Measurements from ENCODE around the gene FBXO48. TPM values are rescaled to one million over a fixed set of nuclear protein-coding genes. Genes with fewer than 3 reads are reported as not detected.

FBXO48 gene
- total RNA-seq, 1 donor from 2014 or later = 2.7 TPM

DNA sequence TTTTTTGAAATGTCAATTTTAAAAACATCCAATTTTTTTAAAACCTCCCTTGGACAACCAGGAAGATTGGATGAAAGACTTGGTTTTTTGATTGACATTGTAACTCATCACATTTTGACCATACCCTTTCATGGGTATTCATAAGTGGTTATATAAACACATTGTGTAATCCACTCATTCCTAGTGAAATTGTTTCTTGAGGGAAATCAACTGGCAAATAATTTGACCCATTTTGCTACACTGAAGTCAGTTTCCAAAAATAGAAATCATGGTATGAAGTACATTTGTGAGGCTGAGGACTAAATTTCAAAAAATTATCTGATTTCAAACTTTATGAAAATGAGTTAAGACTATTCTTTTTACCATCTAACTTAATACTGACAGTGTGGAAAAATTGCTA is 31.5 kb downstream of the FBXO48 start:
- no peak overlapping the region for H3K4me3 Mint-ChIP-seq

DNA sequence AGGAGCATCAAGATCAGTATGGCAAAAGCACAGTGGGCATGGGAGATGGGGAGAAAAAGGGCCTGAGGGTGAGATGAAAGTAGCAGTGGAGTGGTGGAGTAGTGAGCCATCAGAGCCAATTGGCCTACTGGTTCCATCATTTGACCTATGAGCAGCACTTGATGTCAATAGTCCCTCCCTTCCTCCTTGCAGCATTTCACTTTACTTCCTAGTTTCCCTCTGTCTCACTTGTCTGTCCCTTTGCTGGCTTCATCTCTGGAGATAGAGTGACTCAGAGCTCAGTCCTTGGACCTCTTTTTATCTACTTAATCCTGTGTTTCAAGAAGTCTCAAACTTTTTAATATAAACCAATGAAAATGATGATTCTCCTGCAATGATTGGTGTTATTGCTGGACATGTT is 32.1 kb downstream of the FBXO48 start:
- no peak for DNase-seq (ENCODE audit: low spot score)
- H3K27ac ChIP-seq = no peak overlapping the region
- no peaks in the 10 kb centered on the region for H3K36me3 Mint-ChIP-seq

More for the DNA sequence above, 31.5 kb downstream of the FBXO48 start:
- Histone ChIP-seq H3K9me3 (ENCODE audit: low read depth) (no peaks in the 10 kb centered on the region), H3K27ac (no peak overlapping the region), H3K27me3 (no peaks in the 10 kb centered on the region), H2AFZ (replicated peaks) (no peak overlapping the region), H3K36me3 (no peaks in the 10 kb centered on the region), H3K4me1 (no peaks in the 10 kb centered on the region), H4K20me1 (ENCODE audit: low read depth) (no peaks in the 10 kb centered on the region), H3K9ac (no peak overlapping the region), H3K4me3 (no peak overlapping the region), H3F3A (ENCODE audit: low read depth) (no peaks in the 10 kb centered on the region), H3K4me2 (no peak overlapping the region), H3K79me2 (ENCODE audit: low read depth) (no peaks in the 10 kb centered on the region)
- Mint-ChIP-seq H3K27me3 (ENCODE audit: insufficient read depth, low read depth) (peaks cover 5% of the 10 kb centered on the region), H3K9me3 (no peaks in the 10 kb centered on the region), H3K36me3 (no peaks in the 10 kb centered on the region), H3K27ac (no peak overlapping the region), H3K4me1 (no peaks in the 10 kb centered on the region)
- no peak for DNase-seq (ENCODE audit: low spot score)
- no peak for TF ChIP-seq CTCF (IDR thresholded peaks at IDR 0.05)
- TF ChIP-seq EZH2phosphoT487 (IDR thresholded peaks at IDR 0.05) = no peak
- TF ChIP-seq EZH2 (IDR thresholded peaks at IDR 0.05) = no peak

DNA sequence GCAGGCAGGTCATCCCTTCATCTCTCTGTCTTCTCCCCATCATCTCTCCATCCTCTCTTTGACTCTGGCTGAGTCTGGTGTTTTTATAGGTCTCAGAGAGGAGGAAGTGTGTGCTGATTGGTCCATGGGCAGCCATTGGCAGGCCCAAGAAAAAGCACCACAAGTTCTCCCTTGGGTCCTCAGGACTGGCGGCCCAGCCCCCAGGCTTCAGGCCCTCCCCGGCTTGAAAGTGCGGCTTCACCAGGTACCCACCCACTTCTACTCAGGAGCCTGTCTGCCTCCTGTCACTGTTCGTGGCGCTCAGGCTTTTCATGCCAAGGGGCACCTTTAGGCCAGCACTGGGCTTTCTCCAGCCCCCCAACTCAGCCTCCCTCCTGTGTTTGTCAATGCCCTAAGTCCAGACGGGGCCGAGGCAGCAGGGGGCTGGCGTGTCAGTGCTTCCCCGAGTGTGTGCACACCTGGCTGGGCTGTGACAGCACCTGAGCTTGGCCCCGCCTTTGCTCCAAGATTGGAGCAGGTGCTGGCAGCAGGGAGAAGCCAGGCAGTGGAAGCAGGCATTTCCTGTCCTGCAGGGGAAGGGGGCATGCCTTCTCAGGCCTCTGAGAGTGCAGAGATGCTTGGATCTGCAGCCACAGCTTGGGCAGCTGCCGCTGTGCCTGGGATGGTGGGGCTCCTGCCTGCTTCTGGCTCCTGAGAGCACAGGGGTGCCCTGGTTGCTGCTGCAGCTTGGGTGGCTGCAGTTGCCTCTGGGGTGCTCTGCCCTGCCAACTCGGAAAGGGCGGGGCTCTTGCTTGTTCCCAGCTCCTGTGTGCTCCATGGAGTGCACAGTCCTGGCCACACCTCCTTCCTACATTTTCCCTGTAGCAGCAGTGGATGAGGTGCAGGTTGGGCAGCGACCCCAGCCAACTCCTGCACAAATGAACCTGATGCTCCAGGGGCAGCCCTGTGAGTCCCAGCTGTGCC is 34.1 kb downstream of the FBXO48 start:
- H3K27me3 Mint-ChIP-seq (ENCODE audit: insufficient read depth, low read depth) = peaks cover 2% of the 10 kb centered on the region
- H3F3A ChIP-seq (ENCODE audit: low read depth) = no peaks in the 10 kb centered on the region
- no peaks in the 10 kb centered on the region for H4K20me1 ChIP-seq (ENCODE audit: low read depth)
- no peaks in the 10 kb centered on the region for H3K36me3 Mint-ChIP-seq
- TF ChIP-seq EZH2 (IDR thresholded peaks at IDR 0.05) = no peak
- no peak for TF ChIP-seq CTCF (IDR thresholded peaks at IDR 0.05)
- TF ChIP-seq EZH2phosphoT487 (IDR thresholded peaks at IDR 0.05) = no peak
- no peaks in the 10 kb centered on the region for H3K27me3 ChIP-seq
- H3K27ac Mint-ChIP-seq = no peak overlapping the region
- no peaks in the 10 kb centered on the region for H3K4me1 ChIP-seq
- H3K4me3 Mint-ChIP-seq = no peak overlapping the region
- no peaks in the 10 kb centered on the region for H3K9me3 ChIP-seq (ENCODE audit: low read depth)
- DNase-seq (ENCODE audit: low spot score) = no peak
- no peak overlapping the region for H3K4me2 ChIP-seq
- no peak overlapping the region for H3K4me3 ChIP-seq
- H3K9ac ChIP-seq = no peak overlapping the region
- H3K27ac ChIP-seq = no peak overlapping the region
- no peaks in the 10 kb centered on the region for H3K79me2 ChIP-seq (ENCODE audit: low read depth)
- H2AFZ ChIP-seq (replicated peaks) = no peak overlapping the region
- no peaks in the 10 kb centered on the region for H3K9me3 Mint-ChIP-seq
- no peaks in the 10 kb centered on the region for H3K4me1 Mint-ChIP-seq
- H3K36me3 ChIP-seq = no peaks in the 10 kb centered on the region

More for the DNA sequence above, 32.1 kb downstream of the FBXO48 start:
- Histone ChIP-seq H3K27me3 (no peaks in the 10 kb centered on the region), H3K9me3 (ENCODE audit: low read depth) (no peaks in the 10 kb centered on the region), H2AFZ (replicated peaks) (no peak overlapping the region), H3K4me2 (no peak overlapping the region), H4K20me1 (ENCODE audit: low read depth) (no peaks in the 10 kb centered on the region), H3K4me1 (no peaks in the 10 kb centered on the region), H3F3A (ENCODE audit: low read depth) (no peaks in the 10 kb centered on the region), H3K79me2 (ENCODE audit: low read depth) (no peaks in the 10 kb centered on the region), H3K4me3 (no peak overlapping the region), H3K9ac (no peak overlapping the region), H3K36me3 (no peaks in the 10 kb centered on the region)
- H3K27ac Mint-ChIP-seq = no peak overlapping the region
- TF ChIP-seq EZH2phosphoT487 (IDR thresholded peaks at IDR 0.05) = no peak
- no peak for TF ChIP-seq CTCF (IDR thresholded peaks at IDR 0.05)
- no peak for TF ChIP-seq EZH2 (IDR thresholded peaks at IDR 0.05)
- H3K4me1 Mint-ChIP-seq = no peaks in the 10 kb centered on the region
- peaks cover 5% of the 10 kb centered on the region for H3K27me3 Mint-ChIP-seq (ENCODE audit: insufficient read depth, low read depth)
- H3K4me3 Mint-ChIP-seq = no peak overlapping the region
- no peaks in the 10 kb centered on the region for H3K9me3 Mint-ChIP-seq

Measured in neural progenitor cell (in vitro differentiated cells).